Activated CD8-positive, alpha-beta T cell treated with anti-CD3 and anti-CD28 coated beads for 36 hours (primary cell): Measurements from ENCODE around the gene GZMB. TPM values are rescaled to one million over a fixed set of nuclear protein-coding genes. Genes with fewer than 3 reads are reported as not detected.
A peak's percentile ranks its signal among the peaks of the same experiment; 100 is the strongest.

Experiments
- ATAC-seq: fragments of 200-7000 bp; cut with Tn5 transposase; one replicate; pipeline ENCODE4 v1.10.0; 2021; ENCODE audit warnings: mild to moderate bottlenecking, moderate library complexity
- CTCF ChIA-PET: fragments of 350-600 bp; sonication (Branson Sonifier 250); formaldehyde crosslinking; loops from one replicate; lab custom pipeline; 2021; ENCODE audit warnings: antibody characterized with exemption; lab: Charles Lee
- POLR2A ChIA-PET: fragments of 350-600 bp; sonication (Branson Sonifier 250); formaldehyde crosslinking; loops from one replicate; lab custom pipeline; 2021; ENCODE audit warnings: antibody characterized with exemption; lab: Charles Lee
- DNase-seq: peaks from one replicate; pipeline ENCODE4 v3.0.0-alpha.2; 2020
- H3K27ac Mint-ChIP-seq: one replicate; pipeline ENCODE4 v1.8.0; 2021; ENCODE audit warnings: mild to moderate bottlenecking, mixed read lengths
- H3K27me3 Mint-ChIP-seq: one replicate; pipeline ENCODE4 v1.8.0; 2021; ENCODE audit warnings: mixed read lengths
- H3K36me3 Mint-ChIP-seq: one replicate; pipeline ENCODE4 v1.8.0; 2021; ENCODE audit warnings: low read depth, mixed read lengths
- H3K4me1 Mint-ChIP-seq: one replicate; pipeline ENCODE4 v1.8.0; 2021; ENCODE audit warnings: low read depth, mixed read lengths
- H3K4me3 Mint-ChIP-seq: one replicate; pipeline ENCODE4 v1.8.0; 2021; ENCODE audit warnings: mild to moderate bottlenecking, moderate library complexity, mixed read lengths
- H3K9me3 Mint-ChIP-seq: one replicate; pipeline ENCODE4 v1.8.0; 2021; ENCODE audit warnings: mixed read lengths
- intact Hi-C: fragments of 100-400 bp; cut with micrococcal nuclease; formaldehyde crosslinking; loops from one replicate; pipeline ENCODE4 v1.10.0; 2022
- total RNA-seq, 2 experiments: library from RNA; stranded (reverse); gene quantifications; one replicate each; pipeline ENCODE4 v1.2.3, GENCODE V29; 2021
- TF ChIP-seq, protein P1 (sequence below): fragments of 200-600 bp; IDR thresholded peaks from one replicate; pipeline ENCODE4 v1.8.0; 2022; ENCODE audit warnings: antibody characterized with exemption, mild to moderate bottlenecking

The GZMB gene
- total RNA-seq, 2 experiments from 2014 or later: 1,751 to 1,779 TPM

DNA sequence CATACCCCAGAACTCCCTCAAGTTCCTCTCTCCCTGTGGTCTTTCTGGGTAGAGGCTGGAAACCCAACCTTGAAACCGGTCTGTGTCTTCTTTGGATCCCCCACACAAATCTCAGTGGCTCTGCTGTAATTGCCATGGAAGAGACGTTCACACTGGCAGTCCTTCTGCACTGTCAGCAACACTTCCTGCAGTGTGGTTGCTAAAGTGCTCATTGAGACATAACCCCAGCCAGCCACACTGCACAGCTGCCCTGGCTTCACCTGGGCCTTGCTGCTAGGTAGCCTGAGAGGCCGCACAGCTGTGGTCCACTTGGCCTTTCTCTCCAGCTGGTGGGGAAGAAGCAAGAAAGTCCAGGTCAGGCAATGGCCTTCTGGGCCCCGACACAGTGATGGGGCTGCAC is 26.9 kb downstream of the GZMB start:
- TF ChIP-seq, protein P1, sequence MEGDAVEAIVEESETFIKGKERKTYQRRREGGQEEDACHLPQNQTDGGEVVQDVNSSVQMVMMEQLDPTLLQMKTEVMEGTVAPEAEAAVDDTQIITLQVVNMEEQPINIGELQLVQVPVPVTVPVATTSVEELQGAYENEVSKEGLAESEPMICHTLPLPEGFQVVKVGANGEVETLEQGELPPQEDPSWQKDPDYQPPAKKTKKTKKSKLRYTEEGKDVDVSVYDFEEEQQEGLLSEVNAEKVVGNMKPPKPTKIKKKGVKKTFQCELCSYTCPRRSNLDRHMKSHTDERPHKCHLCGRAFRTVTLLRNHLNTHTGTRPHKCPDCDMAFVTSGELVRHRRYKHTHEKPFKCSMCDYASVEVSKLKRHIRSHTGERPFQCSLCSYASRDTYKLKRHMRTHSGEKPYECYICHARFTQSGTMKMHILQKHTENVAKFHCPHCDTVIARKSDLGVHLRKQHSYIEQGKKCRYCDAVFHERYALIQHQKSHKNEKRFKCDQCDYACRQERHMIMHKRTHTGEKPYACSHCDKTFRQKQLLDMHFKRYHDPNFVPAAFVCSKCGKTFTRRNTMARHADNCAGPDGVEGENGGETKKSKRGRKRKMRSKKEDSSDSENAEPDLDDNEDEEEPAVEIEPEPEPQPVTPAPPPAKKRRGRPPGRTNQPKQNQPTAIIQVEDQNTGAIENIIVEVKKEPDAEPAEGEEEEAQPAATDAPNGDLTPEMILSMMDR: no peak
- DNase-seq (peak; percentile 28), ATAC-seq (no peak)
- intact Hi-C loops: no loop called here
- Mint-ChIP-seq H3K36me3 (peaks cover 19% of the 10 kb centered on the region), H3K4me1 (peaks cover 66% of the 10 kb centered on the region), H3K9me3 (peaks cover 5% of the 10 kb centered on the region), H3K27me3 (no peaks in the 10 kb centered on the region), H3K27ac (peak overlapping the region; percentile 87), H3K4me3 (peak overlapping the region; percentile 72)
- CTCF ChIA-PET: interaction anchor here (1.6 to 5.7 kb wide), 5 partner anchors 11 to 103 kb away, joined by 9 to 87 read pairs (median 23); partner anchors contain the start of gene GZMB
- POLR2A ChIA-PET: interaction anchor here (0.6 to 3.0 kb wide), 2 partner anchors 68 to 101 kb away, joined by 3 to 22 read pairs; no protein-coding TSS in a partner anchor

GRCh38 chr14:24606297-24606696 is 27.7 kb downstream of the GZMB start:
- Mint-ChIP-seq H3K27me3 (no peaks in the 10 kb centered on the region), H3K36me3 (peaks cover 19% of the 10 kb centered on the region), H3K9me3 (peaks cover 1% of the 10 kb centered on the region), H3K4me3 (peak overlapping the region; percentile 72), H3K27ac (peak overlapping the region; percentile 87), H3K4me1 (peaks cover 59% of the 10 kb centered on the region)
- CTCF ChIA-PET: interaction anchor here (0.7 to 5.7 kb wide), 23 partner anchors 9 to 200 kb away, joined by 3 to 87 read pairs (median 5); partner anchors contain the start of gene GZMB
- intact Hi-C loops: no loop called here
- DNase-seq (no peak), ATAC-seq (no peak)
- POLR2A ChIA-PET: interaction anchor here (0.6 to 0.9 kb wide), 3 partner anchors 8 to 101 kb away, joined by 3 read pairs; no protein-coding TSS in a partner anchor
- TF ChIP-seq, protein P1: no peak

- DNase-seq: peak; percentile 86
- H3K4me1 Mint-ChIP-seq: peaks cover 55% of the 10 kb centered on the region
- intact Hi-C loops: loop anchor here (2.0 kb wide), 1 partner anchor 73 kb away; no protein-coding TSS in a partner anchor
- H3K27me3 Mint-ChIP-seq: no peaks in the 10 kb centered on the region
- ChIA-PET POLR2A (interaction anchor here (0.6 to 0.9 kb wide), 2 partner anchors 9 to 69 kb away, joined by 3 read pairs; no protein-coding TSS in a partner anchor), CTCF (interaction anchor here (0.7 to 5.7 kb wide), 30 partner anchors 9 to 201 kb away, joined by 3 to 87 read pairs (median 4); partner anchors contain the start of gene GZMB)
- H3K4me3 Mint-ChIP-seq: peak overlapping the region; percentile 72
- TF ChIP-seq, protein P1: peak; percentile 98
- peak overlapping the region; percentile 87 for H3K27ac Mint-ChIP-seq
- peak; percentile 85 for ATAC-seq
- H3K9me3 Mint-ChIP-seq: no peaks in the 10 kb centered on the region
- H3K36me3 Mint-ChIP-seq: peaks cover 19% of the 10 kb centered on the region
These were observed 28.4 kb downstream of the GZMB start for GRCh38 chr14:24605435-24606190.

GRCh38 chr14:24597403-24597802 is 36.6 kb downstream of the GZMB start:
- Mint-ChIP-seq H3K9me3 (peaks cover 31% of the 10 kb centered on the region), H3K36me3 (peaks cover 2% of the 10 kb centered on the region), H3K27ac (no peak overlapping the region), H3K27me3 (peaks cover 8% of the 10 kb centered on the region), H3K4me1 (peaks cover 6% of the 10 kb centered on the region), H3K4me3 (no peak overlapping the region)
- POLR2A ChIA-PET: interaction anchor here (0.7 kb wide), 1 partner anchor 517 kb away, joined by 4 read pairs; no protein-coding TSS in a partner anchor
- no peak for ATAC-seq
- DNase-seq: no peak
- intact Hi-C loops: no loop called here
- TF ChIP-seq, protein P1: no peak
- CTCF ChIA-PET: interaction anchor here (2.6 kb wide), 1 partner anchor 9 kb away, joined by 12 read pairs; no protein-coding TSS in a partner anchor
